AG09309 (cell line): Measurements from ENCODE around the gene ITIH3.

Experiments used
- DNase-seq: peaks from one replicate; pipeline ENCODE4 v3.0.0-alpha.2; 2010; ENCODE audit warnings: low read depth
- H3K4me3 ChIP-seq: 2 replicates; pipeline ENCODE4 v1.5.1; 2011; ENCODE audit warnings: mild to moderate bottlenecking, low read depth, low read length, moderate library complexity; ENCODE audit not compliant: control insufficient read depth
- TF ChIP-seq, protein P1 (sequence below): IDR thresholded peaks from 2 replicates; pipeline ENCODE4 v1.5.1; 2011; ENCODE audit warnings: mild to moderate bottlenecking, low read depth, low read length, inconsistent platforms; ENCODE audit not compliant: insufficient read depth, control insufficient read depth; ENCODE audit errors: missing control alignments

The ITIH3 gene

DNA sequence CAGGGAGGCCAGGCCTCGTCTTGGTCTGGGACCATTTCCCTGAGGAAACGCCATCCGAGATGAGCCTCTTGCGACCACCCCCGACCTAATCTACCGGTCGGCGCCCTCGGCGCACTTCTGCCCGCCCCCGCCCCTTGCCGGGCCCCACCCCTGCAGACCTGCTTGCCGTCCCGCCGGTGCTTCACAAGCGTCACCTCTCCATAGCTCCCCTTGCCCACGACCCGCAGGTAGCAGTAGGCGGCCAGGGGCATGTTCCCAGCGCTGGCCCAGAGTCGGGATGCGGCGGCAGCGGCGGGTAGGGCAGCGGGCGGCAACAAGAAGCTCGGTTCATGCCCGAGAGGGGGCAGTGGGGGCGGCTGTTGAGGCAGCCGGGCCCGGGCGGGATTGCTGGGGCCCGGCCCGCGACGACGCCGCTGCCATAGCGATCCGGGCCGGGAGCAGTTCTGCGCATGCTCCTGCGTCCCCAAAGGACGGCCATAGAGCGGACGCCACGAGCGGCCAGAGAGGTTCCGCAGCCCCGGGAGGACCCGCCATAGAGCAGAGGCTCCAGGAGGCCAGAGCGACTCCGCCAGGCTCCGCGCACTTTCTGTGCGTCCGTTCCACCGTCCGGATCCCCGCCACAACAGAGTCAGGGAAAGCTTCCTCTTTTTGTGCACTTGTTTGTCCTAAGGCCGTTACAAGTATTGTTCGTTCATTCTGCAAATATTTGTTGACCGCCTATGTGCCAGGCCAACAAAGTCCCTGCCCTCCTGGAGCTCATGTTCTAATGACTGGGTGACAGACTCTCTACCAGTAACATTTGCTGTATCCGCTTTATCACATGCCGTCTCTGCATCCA is 23.9 kb upstream of the ITIH3 start, which contains the start of gene NEK4:
TSS of gene NEK4 (minus strand) at position 445 of the 838 bp plus-strand sequence. CDS start at position 251, 194 bp downstream.
- H3K4me3 ChIP-seq = peak within 1 kb of the TSS; percentile 84
- TF ChIP-seq, protein P1, sequence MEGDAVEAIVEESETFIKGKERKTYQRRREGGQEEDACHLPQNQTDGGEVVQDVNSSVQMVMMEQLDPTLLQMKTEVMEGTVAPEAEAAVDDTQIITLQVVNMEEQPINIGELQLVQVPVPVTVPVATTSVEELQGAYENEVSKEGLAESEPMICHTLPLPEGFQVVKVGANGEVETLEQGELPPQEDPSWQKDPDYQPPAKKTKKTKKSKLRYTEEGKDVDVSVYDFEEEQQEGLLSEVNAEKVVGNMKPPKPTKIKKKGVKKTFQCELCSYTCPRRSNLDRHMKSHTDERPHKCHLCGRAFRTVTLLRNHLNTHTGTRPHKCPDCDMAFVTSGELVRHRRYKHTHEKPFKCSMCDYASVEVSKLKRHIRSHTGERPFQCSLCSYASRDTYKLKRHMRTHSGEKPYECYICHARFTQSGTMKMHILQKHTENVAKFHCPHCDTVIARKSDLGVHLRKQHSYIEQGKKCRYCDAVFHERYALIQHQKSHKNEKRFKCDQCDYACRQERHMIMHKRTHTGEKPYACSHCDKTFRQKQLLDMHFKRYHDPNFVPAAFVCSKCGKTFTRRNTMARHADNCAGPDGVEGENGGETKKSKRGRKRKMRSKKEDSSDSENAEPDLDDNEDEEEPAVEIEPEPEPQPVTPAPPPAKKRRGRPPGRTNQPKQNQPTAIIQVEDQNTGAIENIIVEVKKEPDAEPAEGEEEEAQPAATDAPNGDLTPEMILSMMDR = no peak
- DNase-seq = peak; percentile 46

DNA sequence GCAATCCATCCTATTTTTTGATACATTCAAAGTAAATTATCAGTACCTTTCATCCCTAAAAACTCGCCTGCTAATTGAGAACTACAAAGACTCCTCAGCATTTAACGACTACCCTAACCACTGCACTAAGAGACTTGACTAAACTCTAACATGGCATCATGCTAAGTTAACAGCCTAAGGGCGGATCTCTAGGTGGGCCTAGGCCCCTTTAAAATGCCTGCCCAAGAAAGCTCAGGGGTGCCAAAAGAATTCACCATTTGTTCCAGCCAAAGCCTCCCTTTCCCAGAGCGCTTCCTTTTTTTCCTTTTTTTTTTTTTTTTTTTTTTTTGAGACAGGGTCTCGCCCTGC is 23.3 kb upstream of the ITIH3 start:
- TF ChIP-seq, protein P1 = no peak
- peak overlapping the region; percentile 84 for H3K4me3 ChIP-seq
- no peak for DNase-seq

DNA sequence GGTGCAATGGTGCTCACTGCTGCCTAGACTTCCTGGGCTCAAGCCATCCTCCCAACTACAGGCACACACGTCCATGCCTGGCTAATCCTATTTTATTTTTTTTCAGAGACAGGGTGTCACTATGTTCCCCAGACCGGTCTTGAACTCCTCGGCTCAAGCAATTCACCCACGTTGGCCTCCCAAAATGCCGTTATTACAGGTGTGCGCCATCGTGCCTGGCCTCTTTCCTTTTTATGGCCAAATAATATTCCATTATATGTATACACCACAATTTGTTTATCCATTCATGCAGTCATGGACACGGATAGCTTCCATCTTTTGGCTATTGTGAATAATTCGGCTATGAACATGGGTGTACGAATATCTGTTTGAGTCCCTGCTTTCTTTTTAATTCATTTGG is 22.9 kb upstream of the ITIH3 start:
- no peak for DNase-seq
- TF ChIP-seq, protein P1 = no peak
- no peak overlapping the region; the same call in 1 of the 2 replicates for H3K4me3 ChIP-seq

DNA sequence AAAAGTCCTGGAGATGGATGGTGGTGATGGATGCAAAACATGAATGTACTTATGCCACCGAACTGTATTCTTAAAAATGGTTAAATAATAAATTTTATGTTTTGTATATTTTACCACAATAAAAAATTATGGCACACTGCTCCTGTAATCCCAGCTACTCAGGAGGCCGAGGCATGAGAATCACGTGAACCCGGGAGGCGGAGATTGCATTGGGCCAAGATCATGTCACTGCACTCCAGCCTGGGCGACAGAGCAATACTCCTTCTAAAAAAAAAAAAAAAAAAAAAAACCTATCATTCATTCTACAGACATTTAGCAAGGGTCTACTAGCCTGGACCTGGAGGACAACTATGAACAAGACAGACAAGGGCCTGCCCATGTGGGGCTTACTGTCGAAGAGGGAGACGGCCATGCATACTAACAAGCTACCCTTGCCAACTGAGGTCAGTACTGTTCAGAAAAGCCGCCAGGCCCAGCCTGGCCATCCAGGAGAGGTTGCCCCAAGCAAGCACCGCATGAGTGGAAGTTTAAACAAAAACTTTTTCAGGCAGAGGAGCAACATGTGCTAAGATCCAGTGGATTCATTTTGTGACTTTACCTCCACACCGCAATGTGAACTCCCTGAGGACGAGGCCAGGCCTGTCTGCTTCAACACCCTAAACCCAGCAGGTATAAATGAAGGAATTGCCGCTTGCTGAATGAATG is 21.1 kb upstream of the ITIH3 start:
- H3K4me3 ChIP-seq = no peak overlapping the region
- TF ChIP-seq, protein P1 = no peak

DNA sequence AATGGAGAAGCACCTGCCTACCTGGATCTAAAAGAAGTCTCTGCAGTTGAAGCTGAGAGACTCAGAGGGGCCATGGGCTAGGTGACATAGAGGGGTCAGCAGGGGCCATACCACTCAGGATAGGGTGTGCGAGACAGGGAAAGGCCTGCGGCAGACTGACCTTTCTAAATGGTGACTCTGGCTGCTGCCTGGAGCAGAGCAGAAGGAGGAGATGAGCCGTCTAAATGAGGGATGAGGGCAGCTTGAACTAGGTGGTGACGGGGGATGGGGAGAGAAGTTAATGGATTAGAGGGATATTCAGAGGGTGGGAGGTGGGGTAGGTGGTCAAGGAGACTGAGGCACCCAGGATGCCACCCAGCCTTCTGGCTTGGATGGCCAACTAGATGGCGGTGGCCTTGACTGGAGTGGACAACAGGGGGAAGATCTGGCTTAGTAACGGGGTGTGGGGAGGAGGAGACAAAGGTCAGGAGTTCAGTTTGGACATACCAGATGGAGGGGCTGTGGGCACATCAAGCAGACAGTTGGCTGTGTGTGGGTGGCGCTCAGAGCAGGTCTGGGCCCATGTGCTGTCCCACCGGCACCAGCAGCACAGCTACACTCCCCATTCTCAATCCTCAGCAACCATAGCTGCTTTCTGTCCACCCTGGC is 20.4 kb upstream of the ITIH3 start:
- TF ChIP-seq, protein P1 = no peak
- DNase-seq = no peak
- no peak overlapping the region for H3K4me3 ChIP-seq

More for the DNA sequence above, 21.1 kb upstream of the ITIH3 start:
- DNase-seq = no peak
